Left ventricle myocardium superior (tissue), 1 donor: Measurements from ENCODE around the gene GNAO1. TPM values are rescaled to one million over a fixed set of nuclear protein-coding genes. Genes with fewer than 3 reads are reported as not detected.

Source experiments
- ATAC-seq: fragments of 200-7000 bp; cut with Tn5 transposase; one replicate; pipeline ENCODE4 v1.9.1; 2020; ENCODE audit warnings: mild to moderate bottlenecking, moderate library complexity
- DNase-seq: peaks from one replicate; pipeline ENCODE4 v3.0.0-alpha.2; 2020
- intact Hi-C: fragments of 100-400 bp; cut with micrococcal nuclease; formaldehyde crosslinking; loops from one replicate; pipeline ENCODE4 v1.11.0; 2022
- total RNA-seq: library from RNA; stranded (reverse); fragmentation: NEBNext Ultra II Directional; extraction: Animal tissue kit (Norgen Biotek cat#: 25700); gene quantifications from one replicate; pipeline ENCODE4 v1.2.1, GENCODE V29; 2021
- donor health status: DM: no; HTN: yes; CAD: no; lungs with severe emphysema.

GNAO1 gene
- total RNA-seq, 1 donor from 2014 or later = 23.6 TPM

DNA sequence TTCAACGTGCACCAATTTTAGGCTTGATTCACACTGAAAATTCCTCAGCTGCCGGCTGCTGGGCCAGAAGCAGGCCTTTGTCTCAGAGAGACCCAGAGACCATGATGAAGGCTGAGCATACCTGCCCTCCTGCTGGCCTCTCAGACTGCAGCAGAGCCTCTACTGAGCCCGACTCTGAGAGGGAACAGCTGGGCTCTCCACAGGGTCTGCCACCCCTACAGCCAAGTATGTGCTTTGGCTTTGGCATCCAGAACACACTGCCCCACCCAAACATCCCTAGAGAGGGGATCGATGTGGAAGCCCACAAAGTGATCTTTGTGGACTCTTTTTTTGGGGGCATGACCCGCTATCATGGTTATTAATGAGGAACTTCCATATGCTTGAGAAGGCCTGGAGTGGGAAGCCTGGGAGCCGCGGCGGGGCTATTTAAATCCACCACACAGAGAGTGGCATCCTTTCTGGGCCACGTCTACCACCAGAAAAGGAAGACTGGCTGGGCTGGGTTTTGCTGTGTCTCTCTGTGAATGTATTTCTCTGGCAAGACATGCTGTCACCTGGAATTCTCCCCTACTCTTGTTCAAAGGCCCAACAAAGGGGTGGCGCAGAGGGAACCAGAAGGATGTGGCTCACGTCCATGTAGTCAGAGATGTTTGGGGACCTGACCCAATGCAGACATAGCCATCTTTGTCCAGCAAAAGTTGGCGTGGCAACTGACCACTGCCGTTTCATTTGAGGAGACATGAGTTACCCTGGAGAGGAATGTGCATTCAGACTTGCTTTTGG is 69.3 kb downstream of the GNAO1 start:
- DNase-seq = no peak
- intact Hi-C loops = no loop called here
- no peak for ATAC-seq

DNA sequence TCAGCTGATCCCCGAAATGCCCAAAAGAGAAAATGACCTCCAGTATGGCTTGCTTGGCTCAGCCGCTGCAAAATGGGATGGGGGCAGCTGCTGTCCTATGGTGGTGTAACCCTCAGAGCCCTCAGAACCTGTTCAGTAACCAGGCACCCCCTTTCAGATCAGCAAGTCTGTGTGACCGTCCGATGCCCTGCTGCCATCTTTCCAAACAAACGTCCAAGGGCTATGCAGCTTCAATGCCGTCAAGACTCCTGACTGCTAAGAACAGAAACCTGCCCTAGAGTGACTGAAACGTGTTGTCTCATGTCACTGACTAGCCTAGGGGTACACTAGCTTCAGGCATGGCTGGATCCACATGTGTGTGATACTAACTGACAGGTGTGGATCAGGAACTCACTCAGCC is 70.4 kb downstream of the GNAO1 start:
- ATAC-seq (no peak), DNase-seq (no peak)
- intact Hi-C loops = no loop called here

DNA sequence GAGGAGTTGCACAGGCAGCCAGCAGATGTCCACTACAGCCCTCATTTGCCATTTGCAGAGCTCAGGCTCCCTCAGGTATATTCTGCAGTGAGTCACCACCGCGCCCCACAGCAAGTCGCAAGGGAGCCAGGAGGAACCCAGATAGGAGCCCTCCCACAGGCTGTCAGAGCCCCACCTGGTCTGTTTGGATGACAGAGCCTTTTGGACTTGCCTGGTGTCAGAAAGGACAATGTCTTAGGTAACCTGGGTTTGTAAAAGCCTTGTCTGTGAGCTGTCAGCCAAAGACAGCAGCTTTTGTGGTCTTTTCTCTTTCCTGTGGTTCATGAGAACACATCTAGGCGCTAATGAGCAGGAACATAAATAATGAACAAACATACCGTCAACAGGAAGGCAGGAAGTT is 70.9 kb downstream of the GNAO1 start:
- DNase-seq (no peak), ATAC-seq (no peak)
- intact Hi-C loops = no loop called here

DNA sequence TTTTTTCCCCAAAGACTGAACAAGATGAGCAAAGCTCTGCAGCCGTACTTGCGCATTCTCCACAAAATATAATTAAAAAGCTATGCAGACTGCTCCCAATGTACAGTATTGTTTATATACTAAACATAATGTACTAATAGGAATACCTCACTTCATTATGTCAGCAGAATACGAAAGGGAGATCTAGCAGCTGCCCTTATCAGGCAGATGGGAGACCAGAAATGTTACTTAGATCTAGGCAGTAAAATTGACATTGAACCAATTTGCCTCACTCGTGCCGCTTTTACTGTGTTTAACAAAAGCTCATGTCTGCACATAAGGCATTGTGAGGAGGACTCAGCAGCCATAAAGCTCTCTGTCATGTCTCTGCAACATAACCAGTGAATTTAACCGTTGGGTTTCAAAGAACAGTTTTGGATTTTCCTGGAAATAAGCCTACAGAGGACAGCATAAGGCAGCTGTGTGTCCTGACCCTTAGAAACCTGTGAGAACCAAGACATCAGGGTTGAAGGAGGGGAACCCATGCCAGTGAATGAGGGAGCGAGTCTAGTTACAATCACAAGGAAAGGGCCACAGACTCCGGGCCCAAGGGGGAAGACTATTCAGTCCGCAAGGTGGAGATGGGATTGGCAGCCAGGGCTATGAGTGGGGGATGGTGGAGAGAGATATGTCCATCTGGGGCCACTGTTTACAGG is 71.4 kb downstream of the GNAO1 start:
- ATAC-seq = no peak

DNA sequence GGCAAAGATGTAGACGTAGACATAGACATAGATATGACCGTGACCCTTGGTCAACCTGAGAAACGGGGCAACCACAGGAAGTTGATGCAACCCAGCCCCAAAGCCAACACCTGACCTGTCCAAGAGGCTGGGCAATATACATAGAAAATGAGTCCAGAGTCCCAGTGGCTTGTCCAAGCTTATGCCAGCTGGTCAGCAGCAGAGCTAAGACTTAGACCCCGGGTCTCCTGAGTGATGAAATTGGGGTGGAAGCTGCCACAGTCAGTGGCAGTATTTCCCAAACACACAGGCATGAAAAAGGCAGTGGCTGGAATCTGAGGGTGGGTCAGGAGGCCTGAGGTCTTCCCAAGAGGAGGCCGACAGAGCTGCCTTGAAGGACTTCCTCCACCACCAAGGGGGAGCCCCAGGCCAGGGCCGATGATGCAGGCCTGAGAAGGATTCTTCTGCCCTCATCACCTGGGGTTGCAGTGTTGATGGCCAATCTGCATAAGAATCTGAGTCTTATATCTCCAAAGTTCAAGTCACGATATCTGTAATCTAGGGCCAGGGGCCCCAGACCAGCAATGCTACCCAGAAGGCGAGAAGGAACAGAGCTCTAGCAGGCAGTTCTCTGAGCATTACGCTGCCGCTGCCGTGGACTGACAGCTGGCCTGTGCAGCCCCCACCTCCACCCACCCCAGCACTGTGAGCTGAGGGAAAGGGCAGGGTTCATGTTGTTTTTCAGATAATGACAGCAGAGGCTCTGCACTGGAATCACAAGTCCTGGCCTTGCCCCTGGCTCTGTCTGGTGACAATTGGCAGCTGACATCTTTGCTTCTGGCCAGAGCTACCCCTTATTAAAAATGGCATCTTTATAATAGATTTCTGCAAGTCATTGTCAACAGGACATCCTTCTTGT is 72.7 kb downstream of the GNAO1 start:
- DNase-seq (peak; percentile 58), ATAC-seq (peak; percentile 79)
- intact Hi-C loops = no loop called here

More for the DNA sequence above, 71.4 kb downstream of the GNAO1 start:
- intact Hi-C loops = no loop called here
- DNase-seq = no peak

DNA sequence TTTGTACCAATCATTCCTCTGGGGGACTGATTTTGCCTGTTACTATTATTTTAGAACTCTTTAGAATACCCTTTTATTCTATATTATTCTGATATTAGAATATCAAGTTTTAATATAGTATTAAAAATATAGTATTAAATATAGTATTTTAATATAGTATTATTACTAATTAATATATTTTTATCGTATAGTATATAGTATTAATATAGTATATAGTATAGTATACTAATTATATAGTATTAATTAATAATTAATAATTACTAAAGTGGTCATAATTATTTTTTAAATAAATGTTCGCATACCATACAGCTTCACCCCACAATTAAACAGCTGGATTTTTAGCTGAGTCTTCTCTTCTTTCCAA is 73.3 kb downstream of the GNAO1 start:
- ATAC-seq = no peak
- intact Hi-C loops = no loop called here
- no peak for DNase-seq

DNA sequence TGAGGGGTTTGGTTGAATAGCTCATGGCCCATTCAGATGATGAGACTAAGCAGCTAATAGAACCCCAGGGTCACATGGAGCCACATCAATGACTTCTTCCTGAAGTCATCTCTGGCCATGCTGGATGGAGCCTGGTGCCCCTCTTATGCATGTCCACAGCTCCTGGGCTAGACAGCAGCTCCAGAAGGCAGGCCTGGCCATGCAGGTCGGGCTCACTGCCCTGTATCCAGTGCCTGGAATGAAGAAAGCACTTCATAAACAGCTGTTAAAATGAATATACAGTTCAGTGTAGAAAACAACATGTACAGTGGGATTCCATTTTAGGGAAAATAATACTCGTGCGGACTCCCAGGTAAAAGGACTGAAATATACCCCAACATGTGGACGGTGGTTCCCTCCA is 73.9 kb downstream of the GNAO1 start:
- intact Hi-C loops = no loop called here
- DNase-seq = no peak
- ATAC-seq = no peak

DNA sequence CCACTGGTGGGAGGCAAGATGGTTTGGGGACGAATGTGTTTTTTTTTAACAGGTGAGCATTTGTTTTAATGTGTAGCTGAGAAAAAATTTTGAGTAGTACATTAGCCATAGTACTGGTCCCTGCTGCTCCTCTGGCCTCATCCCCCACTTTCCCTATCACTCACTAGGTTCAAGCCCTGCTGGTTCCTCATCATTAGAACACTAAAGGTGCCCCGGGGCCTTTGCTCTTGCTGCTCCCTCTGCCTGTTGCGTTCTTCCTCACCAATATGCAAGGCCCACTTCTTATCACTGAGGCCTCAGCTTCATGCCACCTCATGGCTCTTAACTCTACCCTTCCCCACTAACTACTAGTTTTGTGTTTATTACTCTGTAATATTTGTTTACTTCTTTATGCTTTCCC is 74.5 kb downstream of the GNAO1 start:
- DNase-seq (no peak), ATAC-seq (no peak)
- intact Hi-C loops = no loop called here

DNA sequence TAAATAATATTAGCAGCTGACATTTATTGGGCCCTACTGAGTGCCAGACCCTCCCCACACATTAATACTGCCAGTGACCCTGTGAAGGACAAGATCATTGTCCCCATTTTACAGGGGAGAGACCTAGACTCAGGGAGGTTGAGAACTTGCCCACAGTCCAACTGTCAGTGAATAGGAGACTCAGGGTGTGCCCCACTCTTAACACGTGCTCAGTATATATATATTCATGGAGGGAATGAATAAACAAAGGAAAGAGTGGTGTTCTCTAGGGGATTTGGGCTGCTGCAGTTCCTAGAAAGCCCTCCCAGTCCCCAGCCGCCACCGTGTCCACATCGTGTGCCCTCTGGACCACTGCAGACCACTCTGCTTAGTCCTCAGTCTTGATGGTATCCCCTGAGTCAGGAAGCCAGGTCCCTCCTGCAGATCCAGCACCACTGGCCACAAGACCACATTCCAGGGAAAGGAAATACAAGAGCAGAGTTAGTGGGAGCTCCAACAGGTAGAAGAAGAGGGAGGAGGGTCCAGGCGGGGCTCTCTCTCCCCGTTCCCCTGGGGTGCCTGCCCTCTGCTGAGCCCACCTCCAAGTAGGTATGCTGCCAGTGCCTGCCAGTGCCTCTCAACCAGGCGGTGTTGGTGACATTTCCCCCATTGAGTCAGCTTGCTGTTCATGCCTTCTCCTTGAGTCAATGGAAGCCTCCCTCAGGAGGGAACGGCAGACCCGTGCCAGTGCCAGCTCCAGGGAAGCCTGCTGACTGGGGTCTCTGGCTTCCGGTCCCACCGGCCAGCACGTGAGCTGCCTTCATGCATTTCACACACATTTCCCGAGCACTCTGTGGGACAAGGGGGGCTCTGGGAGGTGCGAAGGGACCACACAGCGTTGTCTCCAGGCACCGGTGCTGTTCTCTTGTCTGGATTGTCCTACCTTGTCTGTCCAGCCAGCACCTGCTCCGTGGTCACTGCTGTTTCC is 75.6 kb downstream of the GNAO1 start:
- DNase-seq (no peak), ATAC-seq (no peak)
- intact Hi-C loops = no loop called here

DNA sequence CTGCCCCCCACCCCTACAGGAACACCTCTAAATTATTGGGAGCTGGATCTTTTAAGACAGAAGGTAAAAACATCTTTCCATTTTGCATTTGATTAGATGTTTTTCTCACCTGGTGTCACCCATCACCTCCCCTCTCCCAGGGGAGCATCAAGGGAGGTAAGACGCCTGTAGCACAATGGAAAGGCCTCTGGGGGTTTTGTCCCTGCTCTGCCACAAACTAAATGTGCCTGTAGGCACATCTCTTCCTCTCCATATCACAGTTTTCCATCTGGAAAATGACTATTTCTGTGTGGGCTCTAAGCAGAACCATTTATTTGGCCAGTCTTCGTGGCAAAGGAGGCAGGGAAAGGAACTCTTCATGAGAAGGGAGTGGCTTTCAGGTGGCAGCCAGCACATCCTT is 76.6 kb downstream of the GNAO1 start:
- ATAC-seq = no peak
- no peak for DNase-seq

DNA sequence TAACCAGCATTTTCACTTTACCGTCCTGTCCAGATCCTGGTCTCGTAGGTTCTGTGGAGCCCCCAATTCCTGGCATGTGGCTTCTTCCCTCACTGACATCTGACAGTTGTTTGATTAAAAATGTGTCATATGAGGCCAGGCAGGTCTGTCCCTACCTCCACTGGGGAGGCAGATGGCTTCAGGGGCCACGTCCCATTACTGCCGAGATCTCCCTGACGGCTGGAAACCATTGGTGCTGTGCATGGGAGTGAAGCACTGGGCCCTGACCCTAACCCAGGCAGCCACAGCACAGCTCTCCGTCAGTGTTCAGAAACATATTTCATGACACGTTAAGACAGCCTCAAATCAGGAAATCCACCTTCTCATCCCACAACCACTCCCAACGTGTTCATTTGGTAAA is 77.5 kb downstream of the GNAO1 start:
- DNase-seq = no peak
- intact Hi-C loops = no loop called here
- ATAC-seq = no peak

More for the DNA sequence above, 76.6 kb downstream of the GNAO1 start:
- intact Hi-C loops = no loop called here

DNA sequence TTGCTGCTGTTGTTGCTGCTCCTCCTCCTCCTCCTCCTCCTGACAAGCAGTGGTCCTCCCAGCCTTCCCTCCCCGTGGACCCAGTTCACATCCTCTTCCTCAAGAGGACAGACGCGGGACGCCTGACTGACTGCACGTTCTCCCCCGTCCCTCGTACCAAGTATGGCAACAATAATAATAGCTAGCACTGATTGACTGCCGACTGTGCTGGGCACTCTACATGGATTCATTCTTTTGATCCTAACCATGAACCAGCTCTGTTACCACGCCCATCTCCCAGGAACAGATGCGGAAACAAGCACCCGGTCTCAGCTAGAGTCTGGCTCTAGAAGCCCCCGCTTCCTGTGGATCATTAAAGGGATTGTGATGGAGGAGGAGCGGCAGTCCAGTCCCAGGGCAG is 78.0 kb downstream of the GNAO1 start:
- ATAC-seq (no peak), DNase-seq (no peak)
- intact Hi-C loops = no loop called here

DNA sequence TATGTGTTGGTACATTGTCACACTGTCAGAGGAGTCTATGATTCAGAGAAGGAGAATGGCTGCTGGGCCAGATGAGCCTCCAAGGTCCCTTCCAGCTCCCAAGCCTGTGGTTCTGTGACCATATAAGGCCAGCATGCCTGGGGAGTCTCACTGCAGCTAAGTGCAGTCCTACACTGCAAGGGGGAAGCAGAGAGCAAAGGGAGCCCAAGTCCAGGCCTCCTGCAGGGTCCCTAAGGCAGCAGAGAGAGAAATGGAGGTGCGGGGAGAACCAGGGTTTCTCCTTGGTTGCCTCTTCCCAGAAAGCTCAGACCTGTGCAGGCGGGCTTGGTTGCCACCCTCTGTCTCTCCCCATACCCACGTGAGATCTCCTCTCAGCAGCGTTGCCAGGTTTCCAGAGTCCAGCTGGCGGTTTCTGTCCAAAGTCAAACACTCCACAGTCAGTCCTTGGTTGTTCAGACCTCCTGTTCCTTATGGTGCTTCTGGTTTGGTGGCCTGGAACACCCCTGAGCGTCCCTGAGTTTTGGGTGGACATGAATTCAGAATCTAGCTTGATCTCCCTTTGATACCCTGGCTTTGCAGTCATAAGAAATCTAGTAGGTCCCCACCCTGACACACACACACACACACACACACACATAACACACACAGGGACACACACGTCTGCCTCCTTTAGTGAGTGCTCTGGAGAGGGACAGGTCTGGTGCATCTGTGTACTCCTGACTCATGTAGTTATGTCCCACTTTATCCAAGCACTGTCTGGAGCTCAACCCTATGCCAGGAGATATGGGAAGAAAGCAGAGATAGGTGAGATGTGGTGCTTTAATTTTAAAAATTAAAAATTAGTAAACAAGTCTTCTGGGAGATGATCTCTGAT is 78.8 kb downstream of the GNAO1 start:
- ATAC-seq (peak; percentile 86), DNase-seq (peak; percentile 46)
- intact Hi-C loops = no loop called here

DNA sequence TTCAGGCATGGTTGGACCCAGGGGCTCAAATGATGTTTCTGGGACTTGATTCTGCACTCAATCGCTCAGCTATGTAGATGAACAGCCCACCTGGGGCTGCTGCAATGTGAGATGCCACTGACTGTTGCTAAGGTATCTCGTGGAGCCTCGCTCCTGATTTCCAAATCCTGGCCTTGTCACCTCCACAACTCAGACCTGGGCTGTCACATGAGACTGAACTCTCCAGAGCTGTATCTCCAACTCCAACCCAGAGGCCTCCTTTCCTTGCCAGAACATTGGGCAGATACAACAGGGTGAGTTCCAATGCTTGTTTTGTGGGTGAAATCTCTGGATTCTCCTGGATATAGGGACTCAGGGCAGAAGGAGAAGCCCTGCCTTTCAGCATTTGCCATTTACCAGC is 79.5 kb downstream of the GNAO1 start:
- intact Hi-C loops = no loop called here
- ATAC-seq (no peak), DNase-seq (no peak)

DNA sequence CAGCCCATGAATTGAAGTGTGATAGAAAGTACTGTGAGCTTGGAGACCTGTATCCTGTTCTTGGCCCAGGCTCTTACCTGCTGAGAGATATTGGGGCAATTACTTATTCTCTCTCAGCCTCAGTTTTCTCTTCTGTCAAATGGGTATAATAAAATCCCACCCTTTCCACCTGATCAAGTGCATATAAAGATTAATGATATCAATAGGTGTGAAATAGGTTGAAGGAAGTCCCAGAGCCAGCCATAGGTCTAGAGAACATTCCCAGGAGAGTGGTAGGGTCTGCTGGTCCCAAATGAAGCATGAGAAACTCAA is 81.2 kb downstream of the GNAO1 start:
- intact Hi-C loops = no loop called here
- ATAC-seq (no peak), DNase-seq (no peak)

DNA sequence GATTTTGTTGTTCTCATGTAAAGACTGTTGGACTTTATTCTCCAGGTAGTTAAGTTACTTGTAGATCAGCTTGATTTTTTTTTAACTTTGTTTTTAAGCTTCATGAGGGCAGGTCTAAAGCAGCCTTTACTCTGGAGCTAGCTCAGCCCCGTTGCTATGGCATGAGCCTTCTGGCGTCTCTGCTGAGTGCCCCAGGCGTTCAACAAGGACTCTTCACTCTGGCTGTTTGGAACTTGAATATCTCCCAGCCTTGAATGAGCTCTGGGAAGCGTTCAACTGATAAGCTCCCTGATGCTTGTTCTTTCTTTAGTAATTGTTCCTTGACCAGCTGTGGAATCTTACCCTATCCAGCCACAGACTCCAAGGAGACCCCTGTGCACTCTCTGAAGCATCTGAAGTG is 82.3 kb downstream of the GNAO1 start:
- intact Hi-C loops = no loop called here
- peak; percentile 64 for ATAC-seq
- no peak for DNase-seq

DNA sequence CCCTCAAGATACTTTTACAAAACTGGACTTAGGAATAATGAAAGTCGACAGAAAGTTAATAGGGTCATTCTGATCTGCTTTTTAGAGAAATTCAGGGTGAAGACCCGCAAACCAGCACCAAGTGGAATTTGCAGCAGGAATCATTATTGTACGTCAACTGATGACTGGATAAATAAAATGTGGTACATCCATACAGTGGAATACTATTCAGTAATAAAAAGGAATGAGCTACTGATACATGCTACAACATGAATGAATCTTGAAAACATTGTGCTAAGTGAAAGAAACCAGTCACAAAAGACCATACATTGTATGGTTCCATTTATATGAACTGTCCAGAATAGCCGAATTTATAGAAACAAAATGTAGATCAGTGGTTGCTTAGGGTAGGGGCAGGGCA is 83.1 kb downstream of the GNAO1 start:
- no peak for DNase-seq
- intact Hi-C loops = no loop called here

DNA sequence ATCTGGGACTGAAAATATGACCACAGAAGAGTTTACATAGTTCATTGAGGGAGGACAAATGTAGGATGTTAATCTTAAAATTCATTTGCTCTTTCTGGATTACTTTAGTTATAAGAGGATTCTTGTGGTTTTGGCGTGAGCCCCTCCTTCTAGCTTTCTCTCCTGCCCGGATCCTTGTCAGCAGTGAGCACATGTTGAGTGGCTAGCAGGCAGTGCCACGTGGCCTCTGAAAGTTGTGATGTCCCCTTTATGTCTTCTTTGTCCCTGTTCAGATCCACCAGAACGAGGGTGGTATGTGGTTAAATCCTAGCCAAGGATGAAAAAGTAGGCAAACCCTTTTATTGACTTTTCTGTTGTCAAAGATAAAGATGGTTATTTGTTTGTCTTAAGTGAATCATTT is 83.8 kb downstream of the GNAO1 start:
- intact Hi-C loops = no loop called here
- no peak for DNase-seq
- no peak for ATAC-seq

More for the DNA sequence above, 83.1 kb downstream of the GNAO1 start:
- ATAC-seq = no peak
